HG02981 (cell line): Measurements from ENCODE around the gene TIA1.
A peak's percentile ranks its signal among the peaks of the same experiment; 100 is the strongest.
"Not testable (repeated sequence)": the region's sequence is repeated elsewhere in the genome, so short reads cannot be mapped to it uniquely, and the experiment has no call there.

ENCODE experiments used
- ATAC-seq: cut with Tn5 transposase; IDR thresholded peaks from one replicate; pipeline ENCODE4 v1.9.1; 2021; ENCODE audit warnings: mild to moderate bottlenecking, moderate library complexity; ENCODE audit not compliant: unreplicated experiment

Gene TIA1

GRCh38 chr2:70248181-70248847 lies at the start of gene TIA1:
Gene TIA1, minus strand, starts transcription at chr2:70248628. Its CDS starts 198 bp downstream, at chr2:70248430.
- peak; percentile 96 for ATAC-seq

GRCh38 chr2:70297828-70298227 lies 49.4 kb upstream of the TIA1 start:
- ATAC-seq, result not testable (repeated sequence)

- no peak for ATAC-seq
These were observed 35.2 kb upstream of the TIA1 start for GRCh38 chr2:70283500-70284191.

GRCh38 chr2:70282439-70282838 lies 34.0 kb upstream of the TIA1 start:
- no peak for ATAC-seq

- no peak for ATAC-seq
These were observed 31.9 kb upstream of the TIA1 start for GRCh38 chr2:70280242-70280798.

GRCh38 chr2:70270323-70270722 lies 21.9 kb upstream of the TIA1 start:
- ATAC-seq, result no peak

GRCh38 chr2:70269422-70270302 lies 21.2 kb upstream of the TIA1 start:
- not testable (repeated sequence) for ATAC-seq

GRCh38 chr2:70266925-70267324 lies 18.5 kb upstream of the TIA1 start:
- not testable (repeated sequence) for ATAC-seq

GRCh38 chr2:70261501-70261900 lies 13.1 kb upstream of the TIA1 start:
- no peak for ATAC-seq

- ATAC-seq, result no peak
These were observed 10.1 kb upstream of the TIA1 start for GRCh38 chr2:70258532-70258875.

GRCh38 chr2:70255637-70256314 lies 7.3 kb upstream of the TIA1 start:
- ATAC-seq, result no peak

GRCh38 chr2:70250434-70250833 lies 2.0 kb upstream of the TIA1 start:
- ATAC-seq, result no peak

- ATAC-seq, result no peak
These were observed 856 bp downstream of the TIA1 start for GRCh38 chr2:70247364-70248180.

- ATAC-seq, result no peak
These were observed 4.4 kb downstream of the TIA1 start for GRCh38 chr2:70243806-70244584.

GRCh38 chr2:70242552-70242951 lies 5.9 kb downstream of the TIA1 start:
- no peak for ATAC-seq

- no peak for ATAC-seq
These were observed 7.1 kb downstream of the TIA1 start for GRCh38 chr2:70241340-70241739.

- no peak for ATAC-seq
These were observed 7.8 kb downstream of the TIA1 start for GRCh38 chr2:70240599-70240998.

GRCh38 chr2:70233926-70234325 lies 14.5 kb downstream of the TIA1 start:
- ATAC-seq, result no peak

- no peak for ATAC-seq
These were observed 21.6 kb downstream of the TIA1 start for GRCh38 chr2:70226781-70227180.
